ENCODE results near the gene UNKL.

UNKL gene

DNA sequence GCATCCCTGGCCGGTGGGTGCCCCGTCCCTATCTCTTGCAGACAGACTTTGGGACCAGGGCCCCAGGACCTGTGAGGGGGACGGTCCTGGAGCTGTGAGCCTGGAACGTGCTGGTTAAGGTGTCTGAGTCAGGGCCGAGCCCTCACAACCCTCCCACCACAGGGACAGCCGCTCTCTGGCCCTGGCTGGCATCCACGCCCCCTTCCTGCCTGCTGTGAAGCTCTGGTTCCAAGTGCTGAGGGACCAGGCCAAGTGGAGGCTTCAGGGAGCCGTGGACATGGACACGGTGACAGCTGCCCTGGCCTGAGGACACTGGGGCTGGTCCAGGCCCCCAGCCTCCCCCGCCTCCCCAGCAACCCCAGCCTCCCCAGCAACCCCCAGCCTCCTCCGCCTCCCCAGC, 69.4 kb downstream of the UNKL start (continued):
- TF ChIP-seq PRDM2 (tag by site-specific recombination; IDR thresholded peaks at IDR 0.05; ENCODE audit: borderline replicate concordance) = no peak
- TF ChIP-seq ZNF16 (tag by site-specific recombination; IDR thresholded peaks at IDR 0.05; ENCODE audit: low read depth) = no peak

GRCh38 chr16:1344499-1344898, 70.0 kb downstream of the UNKL start:
- Histone ChIP-seq H3K4me3 (ENCODE audit: low read depth, low read length) (no peak overlapping the region), H3K9me3 (ENCODE audit: control insufficient read depth, insufficient read depth, low read depth, low read length) (no peaks in the 10 kb centered on the region), H3K4me1 (ENCODE audit: control insufficient read depth, insufficient read depth, low read length) (peaks cover 4% of the 10 kb centered on the region; the same call in 1 of the 2 replicates), H3K36me3 (ENCODE audit: control insufficient read depth in 2 of 2, insufficient read depth in 1 of 2, low read length in 2 of 2) (peaks cover 0 to 22% of the 10 kb centered on the region in 2 experiments; a peak in 1 of 3 replicates), H3K27ac (ENCODE audit: extremely low read depth, low read depth, low read length) (no peak overlapping the region)
- ChIA-PET POLR2A (no interaction called here), CTCF (interaction anchor here (1.1 kb wide), 1 partner anchor 19 kb away, joined by 3 read pairs; no protein-coding TSS in a partner anchor)
- no peak for TF ChIP-seq ZNF324 (tag by site-specific recombination; IDR thresholded peaks at IDR 0.05)
- TF ChIP-seq SCRT2 (tag by site-specific recombination; IDR thresholded peaks at IDR 0.05) = peak; percentile 61

DNA sequence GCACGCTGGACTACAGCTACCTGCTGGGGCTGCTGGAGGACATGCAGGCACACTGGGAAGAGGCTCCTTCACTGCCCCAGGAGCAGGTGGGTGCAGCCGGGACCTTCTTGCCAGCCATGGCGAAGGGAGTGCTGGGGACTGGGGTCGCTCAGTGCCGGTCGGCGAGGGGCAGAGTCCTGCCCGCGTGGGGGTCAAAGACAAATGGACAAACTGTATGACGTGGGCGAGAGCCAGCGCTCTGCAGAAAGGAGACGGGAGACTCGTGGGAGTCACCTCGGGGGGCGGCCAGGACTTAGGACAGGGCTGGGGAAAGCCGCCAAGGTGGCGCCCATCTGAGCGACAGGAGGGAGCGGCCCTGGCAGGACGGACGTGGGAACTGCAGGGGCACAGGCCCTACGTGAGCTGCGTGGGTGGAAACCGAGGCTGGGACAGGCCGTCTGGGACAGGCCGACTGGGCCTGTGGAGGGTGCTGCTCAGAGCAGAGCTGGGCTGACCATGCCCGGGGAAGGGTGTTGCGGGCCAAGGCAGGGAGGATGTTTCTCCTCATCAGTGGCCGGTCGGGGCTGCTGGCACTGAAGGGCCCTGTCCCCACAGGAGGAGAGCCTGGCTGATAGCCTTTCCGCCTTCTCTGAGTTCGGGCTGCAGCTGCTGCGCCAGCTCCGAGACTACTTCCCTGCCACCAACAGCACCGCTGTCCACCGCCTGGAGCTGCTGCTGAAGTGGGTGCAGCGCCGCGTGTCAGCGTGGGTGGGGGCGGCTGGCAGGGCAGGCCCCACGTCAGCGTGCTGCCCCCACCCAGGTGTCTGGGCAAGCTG, 70.9 kb downstream of the UNKL start:
- POLR2A ChIA-PET = interaction anchor here (0.5 to 1.8 kb wide), 8 partner anchors 8 to 77 kb away, joined by 3 to 10 read pairs (median 5); partner anchors contain the start of genes BAIAP3, GNPTG, TSR3 and UBE2I
- TF ChIP-seq, protein P1, sequence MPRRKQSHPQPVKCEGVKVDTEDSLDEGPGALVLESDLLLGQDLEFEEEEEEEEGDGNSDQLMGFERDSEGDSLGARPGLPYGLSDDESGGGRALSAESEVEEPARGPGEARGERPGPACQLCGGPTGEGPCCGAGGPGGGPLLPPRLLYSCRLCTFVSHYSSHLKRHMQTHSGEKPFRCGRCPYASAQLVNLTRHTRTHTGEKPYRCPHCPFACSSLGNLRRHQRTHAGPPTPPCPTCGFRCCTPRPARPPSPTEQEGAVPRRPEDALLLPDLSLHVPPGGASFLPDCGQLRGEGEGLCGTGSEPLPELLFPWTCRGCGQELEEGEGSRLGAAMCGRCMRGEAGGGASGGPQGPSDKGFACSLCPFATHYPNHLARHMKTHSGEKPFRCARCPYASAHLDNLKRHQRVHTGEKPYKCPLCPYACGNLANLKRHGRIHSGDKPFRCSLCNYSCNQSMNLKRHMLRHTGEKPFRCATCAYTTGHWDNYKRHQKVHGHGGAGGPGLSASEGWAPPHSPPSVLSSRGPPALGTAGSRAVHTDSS (tag by site-specific recombination; IDR thresholded peaks at IDR 0.05) = no peak
- TF ChIP-seq, protein P2, sequence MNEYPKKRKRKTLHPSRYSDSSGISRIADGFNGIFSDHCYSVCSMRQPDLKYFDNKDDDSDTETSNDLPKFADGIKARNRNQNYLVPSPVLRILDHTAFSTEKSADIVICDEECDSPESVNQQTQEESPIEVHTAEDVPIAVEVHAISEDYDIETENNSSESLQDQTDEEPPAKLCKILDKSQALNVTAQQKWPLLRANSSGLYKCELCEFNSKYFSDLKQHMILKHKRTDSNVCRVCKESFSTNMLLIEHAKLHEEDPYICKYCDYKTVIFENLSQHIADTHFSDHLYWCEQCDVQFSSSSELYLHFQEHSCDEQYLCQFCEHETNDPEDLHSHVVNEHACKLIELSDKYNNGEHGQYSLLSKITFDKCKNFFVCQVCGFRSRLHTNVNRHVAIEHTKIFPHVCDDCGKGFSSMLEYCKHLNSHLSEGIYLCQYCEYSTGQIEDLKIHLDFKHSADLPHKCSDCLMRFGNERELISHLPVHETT (tag by site-specific recombination; IDR thresholded peaks at IDR 0.05) = no peak
- TF ChIP-seq GLI2 (tag by site-specific recombination; IDR thresholded peaks at IDR 0.05; ENCODE audit: borderline replicate concordance, low read depth) (no peak), KLF1 (tag by site-specific recombination; IDR thresholded peaks at IDR 0.05) (no peak), BCL11B (tag by site-specific recombination; IDR thresholded peaks at IDR 0.05; ENCODE audit: low read depth) (0 out of 2 replicates have a peak, but pooled peaks have one; percentile 28), ZBTB20 (tag by site-specific recombination; IDR thresholded peaks at IDR 0.05) (no peak), ZNF624 (tag by site-specific recombination; IDR thresholded peaks at IDR 0.05) (no peak), ZNF148 (tag by site-specific recombination; IDR thresholded peaks at IDR 0.05; ENCODE audit: borderline replicate concordance) (no peak), ZBTB26 (tag by site-specific recombination; optimal IDR thresholded peaks at IDR 0.05) (peak; percentile 9), ZNF510 (tag by site-specific recombination; IDR thresholded peaks at IDR 0.05; ENCODE audit: insufficient replicate concordance) (no peak), ZNF133 (tag by site-specific recombination; IDR thresholded peaks at IDR 0.05) (no peak), ZNF354C (tag by site-specific recombination; IDR thresholded peaks at IDR 0.05; ENCODE audit: borderline replicate concordance, low read depth) (no peak), ZNF626 (tag by site-specific recombination; IDR thresholded peaks at IDR 0.05) (no peak)

More for the DNA sequence above, 70.9 kb downstream of the UNKL start:
- Histone ChIP-seq H3K4me1 (ENCODE audit: control insufficient read depth, insufficient read depth, low read length) (peaks cover 4% of the 10 kb centered on the region; the same call in 1 of the 2 replicates), H3K4me3 (ENCODE audit: low read depth, low read length) (peak overlapping the region; percentile 12), H3K27ac (ENCODE audit: extremely low read depth, low read depth, low read length) (no peak overlapping the region), H3K36me3 (ENCODE audit: control insufficient read depth in 2 of 2, insufficient read depth in 1 of 2, low read length in 2 of 2) (peaks cover 0 to 13% of the 10 kb centered on the region in 2 experiments; a peak in 1 of 3 replicates), H3K9me3 (ENCODE audit: control insufficient read depth, insufficient read depth, low read depth, low read length) (no peaks in the 10 kb centered on the region)
- CTCF ChIA-PET = interaction anchor here (0.6 to 1.1 kb wide), 4 partner anchors 11 to 241 kb away, joined by 3 to 4 read pairs (median 3); no protein-coding TSS in a partner anchor
